ENCODE measurements around the gene CRACDL. TPM values are rescaled to one million over a fixed set of nuclear protein-coding genes. Genes with fewer than 3 reads are reported as not detected.

CRACDL gene
- total and polyA plus RNA-seq, 8 donors: 3.6 to 11.0 (median 6.0) TPM

DNA sequence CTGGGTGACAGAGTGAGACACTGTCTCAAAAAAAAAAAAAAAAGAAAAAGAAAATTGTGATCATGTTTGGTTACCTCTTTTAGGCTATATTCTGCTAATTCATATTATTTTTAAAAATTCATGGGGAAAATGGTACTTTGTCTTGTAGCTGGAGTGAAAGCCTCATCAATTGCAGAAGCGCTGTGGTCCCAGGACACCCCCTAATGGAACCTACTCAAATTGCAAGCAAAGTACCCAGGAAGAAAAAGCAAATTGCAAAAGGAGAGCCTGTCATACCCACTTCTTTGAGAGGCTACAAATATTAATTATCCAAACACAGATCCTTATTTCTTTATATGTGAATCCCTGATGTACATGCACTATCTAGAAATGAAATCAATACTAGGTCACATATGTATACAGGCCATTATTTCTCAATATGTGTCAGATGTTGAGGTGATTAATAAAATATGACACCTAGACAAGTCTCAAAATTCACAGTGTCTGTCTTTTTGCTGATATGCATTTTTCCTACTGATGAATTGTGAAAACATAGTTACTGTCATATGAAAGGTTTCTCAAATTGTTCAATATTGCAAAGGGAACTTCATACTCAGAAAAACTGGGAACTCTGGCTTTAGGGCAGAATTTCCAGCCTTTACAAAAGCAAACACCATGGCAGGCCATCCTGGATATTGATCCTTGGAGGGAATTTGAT is 12.6 kb downstream of the CRACDL start:
- Histone ChIP-seq H3K9me3 (no peaks in the 10 kb centered on the region), H3K4me1 (no peaks in the 10 kb centered on the region), H3K4me3 (no peak overlapping the region), H3K36me3 (no peaks in the 10 kb centered on the region), H3K27ac (no peak overlapping the region), H3K27me3 (no peaks in the 10 kb centered on the region)
- DNase-seq: no peak
- 91 to 94% methylated on average over 1 of the region's 1 CpG for WGBS, 2 donors
- no peak for FAIRE-seq
- intact Hi-C loops (cut with DNase I): no loop called here
- ATAC-seq: no peak
- TF ChIP-seq, protein P1, sequence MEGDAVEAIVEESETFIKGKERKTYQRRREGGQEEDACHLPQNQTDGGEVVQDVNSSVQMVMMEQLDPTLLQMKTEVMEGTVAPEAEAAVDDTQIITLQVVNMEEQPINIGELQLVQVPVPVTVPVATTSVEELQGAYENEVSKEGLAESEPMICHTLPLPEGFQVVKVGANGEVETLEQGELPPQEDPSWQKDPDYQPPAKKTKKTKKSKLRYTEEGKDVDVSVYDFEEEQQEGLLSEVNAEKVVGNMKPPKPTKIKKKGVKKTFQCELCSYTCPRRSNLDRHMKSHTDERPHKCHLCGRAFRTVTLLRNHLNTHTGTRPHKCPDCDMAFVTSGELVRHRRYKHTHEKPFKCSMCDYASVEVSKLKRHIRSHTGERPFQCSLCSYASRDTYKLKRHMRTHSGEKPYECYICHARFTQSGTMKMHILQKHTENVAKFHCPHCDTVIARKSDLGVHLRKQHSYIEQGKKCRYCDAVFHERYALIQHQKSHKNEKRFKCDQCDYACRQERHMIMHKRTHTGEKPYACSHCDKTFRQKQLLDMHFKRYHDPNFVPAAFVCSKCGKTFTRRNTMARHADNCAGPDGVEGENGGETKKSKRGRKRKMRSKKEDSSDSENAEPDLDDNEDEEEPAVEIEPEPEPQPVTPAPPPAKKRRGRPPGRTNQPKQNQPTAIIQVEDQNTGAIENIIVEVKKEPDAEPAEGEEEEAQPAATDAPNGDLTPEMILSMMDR (IDR thresholded peaks at IDR 0.05): no peak

DNA sequence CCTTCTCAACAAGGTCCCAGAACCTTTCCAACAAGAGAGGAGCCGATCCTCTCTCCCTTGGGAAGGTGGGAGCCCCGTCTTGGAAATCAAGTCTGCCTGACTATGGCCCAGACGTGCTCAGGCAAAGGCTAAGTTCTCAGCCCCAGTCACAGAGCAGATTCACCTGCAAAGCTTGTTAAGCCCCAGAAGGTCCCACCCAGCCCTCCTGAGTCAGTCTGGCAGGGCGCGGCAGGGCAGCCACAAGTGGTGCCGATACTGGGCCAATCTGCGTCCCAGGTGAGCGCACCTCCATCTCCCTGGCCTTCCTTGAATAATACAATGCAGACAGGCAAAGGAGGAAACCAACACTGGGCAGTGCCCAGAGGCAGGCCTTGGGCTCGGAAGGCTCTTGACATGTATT is 15.0 kb downstream of the CRACDL start:
- no peak for FAIRE-seq
- intact Hi-C loops (cut with DNase I): no loop called here
- DNase-seq: no peak
- WGBS, 2 donors: 91 to 95% methylated on average over 9 of the region's 9 CpGs
- Histone ChIP-seq H3K9me3 (no peaks in the 10 kb centered on the region), H3K4me3 (no peak overlapping the region), H3K27me3 (no peaks in the 10 kb centered on the region), H3K27ac (no peak overlapping the region), H3K36me3 (no peaks in the 10 kb centered on the region), H3K4me1 (no peaks in the 10 kb centered on the region)
- TF ChIP-seq, protein P1 (IDR thresholded peaks at IDR 0.05): no peak
- ATAC-seq: no peak

DNA sequence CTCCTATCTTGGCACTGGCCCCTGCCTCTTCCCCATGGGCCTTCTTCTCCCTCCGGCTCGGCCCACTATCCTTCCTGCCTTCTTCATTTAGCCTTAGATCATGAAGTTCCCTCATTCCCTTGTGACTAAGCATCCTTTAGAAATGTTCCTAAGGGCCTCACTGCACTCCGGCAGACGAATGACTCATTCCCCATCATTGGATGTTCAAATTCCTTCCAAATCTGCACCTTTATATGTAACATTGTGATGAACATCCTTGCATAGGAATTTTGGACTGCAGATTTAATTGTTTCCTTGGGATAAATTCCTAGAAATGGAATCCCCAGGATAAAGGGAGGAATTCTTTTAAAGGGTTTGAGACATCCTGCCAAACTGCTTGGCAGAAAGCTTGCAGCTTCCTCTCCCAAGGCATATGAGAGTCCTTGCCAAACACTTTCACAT is 19.0 kb downstream of the CRACDL start:
- peaks cover 11 to 21% (median 21%) of the 10 kb centered on the region in 3 donors for H3K4me1 ChIP-seq
- no peaks in the 10 kb centered on the region for H3K27me3 ChIP-seq
- intact Hi-C loops (cut with DNase I): no loop called here
- DNase-seq (no peak), FAIRE-seq (no peak), ATAC-seq (no peak)
- TF ChIP-seq, protein P1 (IDR thresholded peaks at IDR 0.05): no peak
- WGBS, 2 donors: 84 to 91% methylated on average over 4 of the region's 4 CpGs
- H3K9me3 ChIP-seq: no peaks in the 10 kb centered on the region
- H3K27ac ChIP-seq: no peak overlapping the region
- no peak overlapping the region for H3K4me3 ChIP-seq
- H3K36me3 ChIP-seq: no peaks in the 10 kb centered on the region

GRCh38 chr2:98915751-98916358 is 20.2 kb downstream of the CRACDL start:
- no peak for FAIRE-seq
- Histone ChIP-seq H3K4me1 (peaks cover 17 to 33% (median 21%) of the 10 kb centered on the region in 3 donors), H3K27ac (no peak overlapping the region), H3K9me3 (no peaks in the 10 kb centered on the region), H3K4me3 (no peak overlapping the region), H3K36me3 (no peaks in the 10 kb centered on the region), H3K27me3 (no peaks in the 10 kb centered on the region)
- 94% methylated on average over 9 of the region's 9 CpGs for WGBS, 2 donors
- no peak for DNase-seq
- intact Hi-C loops (cut with DNase I): no loop called here
- ATAC-seq: no peak
- TF ChIP-seq, protein P1 (IDR thresholded peaks at IDR 0.05): no peak

Data from pancreas (tissue), 10 donors.